GM10847 (cell line): ENCODE results near the gene PTPRK.

Source experiments
- POLR2A ChIP-seq: IDR thresholded peaks from 2 replicates; pipeline ENCODE4 v1.6.1; 2011; ENCODE audit not compliant: insufficient read length; ENCODE audit errors: extremely low read depth

Gene PTPRK

GRCh38 chr6:128062882-128063603 lies 457.4 kb downstream of the PTPRK start:
- no peak for TF ChIP-seq POLR2A

GRCh38 chr6:128057946-128058345 lies 462.5 kb downstream of the PTPRK start:
- TF ChIP-seq POLR2A: no peak

GRCh38 chr6:128057541-128057940 lies 462.9 kb downstream of the PTPRK start:
- TF ChIP-seq POLR2A: no peak

- TF ChIP-seq POLR2A: no peak
These were observed 467.3 kb downstream of the PTPRK start for GRCh38 chr6:128053109-128053508.

- no peak for TF ChIP-seq POLR2A
These were observed 472.4 kb downstream of the PTPRK start for GRCh38 chr6:128047989-128048388.

GRCh38 chr6:128046033-128046432 lies 474.4 kb downstream of the PTPRK start:
- no peak for TF ChIP-seq POLR2A

- no peak for TF ChIP-seq POLR2A
These were observed 480.9 kb downstream of the PTPRK start for GRCh38 chr6:128039543-128039942.

- TF ChIP-seq POLR2A: no peak
These were observed 483.4 kb downstream of the PTPRK start for GRCh38 chr6:128036808-128037570.

GRCh38 chr6:128033156-128033555 lies 487.2 kb downstream of the PTPRK start:
- TF ChIP-seq POLR2A: no peak

- TF ChIP-seq POLR2A: no peak
These were observed 488.4 kb downstream of the PTPRK start for GRCh38 chr6:128032042-128032441.

- TF ChIP-seq POLR2A: no peak
These were observed 490.6 kb downstream of the PTPRK start for GRCh38 chr6:128029826-128030225.

- TF ChIP-seq POLR2A: no peak
These were observed 492.2 kb downstream of the PTPRK start for GRCh38 chr6:128028183-128028582.

- no peak for TF ChIP-seq POLR2A
These were observed 494.9 kb downstream of the PTPRK start for GRCh38 chr6:128025478-128025877.

GRCh38 chr6:128024969-128025368 lies 495.4 kb downstream of the PTPRK start:
- TF ChIP-seq POLR2A: no peak

- no peak for TF ChIP-seq POLR2A
These were observed 496.4 kb downstream of the PTPRK start for GRCh38 chr6:128024046-128024445.

GRCh38 chr6:128018821-128019220 lies 501.6 kb downstream of the PTPRK start:
- TF ChIP-seq POLR2A: no peak

GRCh38 chr6:128017288-128017687 lies 503.1 kb downstream of the PTPRK start:
- TF ChIP-seq POLR2A: no peak

GRCh38 chr6:128007658-128008057 lies 512.7 kb downstream of the PTPRK start:
- TF ChIP-seq POLR2A: no peak
